RWPE1 (cell line): ENCODE measurements around the gene BABAM2.

ENCODE experiments used
- CTCF ChIA-PET: fragments of 350-600 bp; sonication (Branson Sonifier 250); formaldehyde crosslinking; extraction: SDS; loops from one replicate; lab custom pipeline; 2021; lab: Yijun Ruan, JAX
- POLR2A ChIA-PET: fragments of 400-600 bp; formaldehyde crosslinking; extraction: SDS; loops from one replicate; lab custom pipeline; 2020; ENCODE audit warnings: antibody characterized with exemption; ENCODE audit not compliant: low non-redundant PET; lab: Yijun Ruan, JAX
- DNase-seq: peaks from one replicate; pipeline ENCODE4 v3.0.0; 2012; ENCODE audit warnings: low spot score
- H3K27ac ChIP-seq: fragments of 450-650 bp; 2 replicates; pipeline ENCODE4 v1.5.1; 2017
- TF ChIP-seq, protein P1 (sequence below): fragments of 450-650 bp; conservative IDR thresholded peaks from 2 replicates; pipeline ENCODE4 v1.5.1; 2017; ENCODE audit warnings: low read depth, mild to moderate bottlenecking

BABAM2 gene

GRCh38 chr2:28380219-28380618, 489.7 kb downstream of the BABAM2 start:
- CTCF ChIA-PET: no interaction called here
- POLR2A ChIA-PET: no interaction called here
- DNase-seq: no peak
- H3K27ac ChIP-seq: peak overlapping the region; percentile 45
- TF ChIP-seq, protein P1, sequence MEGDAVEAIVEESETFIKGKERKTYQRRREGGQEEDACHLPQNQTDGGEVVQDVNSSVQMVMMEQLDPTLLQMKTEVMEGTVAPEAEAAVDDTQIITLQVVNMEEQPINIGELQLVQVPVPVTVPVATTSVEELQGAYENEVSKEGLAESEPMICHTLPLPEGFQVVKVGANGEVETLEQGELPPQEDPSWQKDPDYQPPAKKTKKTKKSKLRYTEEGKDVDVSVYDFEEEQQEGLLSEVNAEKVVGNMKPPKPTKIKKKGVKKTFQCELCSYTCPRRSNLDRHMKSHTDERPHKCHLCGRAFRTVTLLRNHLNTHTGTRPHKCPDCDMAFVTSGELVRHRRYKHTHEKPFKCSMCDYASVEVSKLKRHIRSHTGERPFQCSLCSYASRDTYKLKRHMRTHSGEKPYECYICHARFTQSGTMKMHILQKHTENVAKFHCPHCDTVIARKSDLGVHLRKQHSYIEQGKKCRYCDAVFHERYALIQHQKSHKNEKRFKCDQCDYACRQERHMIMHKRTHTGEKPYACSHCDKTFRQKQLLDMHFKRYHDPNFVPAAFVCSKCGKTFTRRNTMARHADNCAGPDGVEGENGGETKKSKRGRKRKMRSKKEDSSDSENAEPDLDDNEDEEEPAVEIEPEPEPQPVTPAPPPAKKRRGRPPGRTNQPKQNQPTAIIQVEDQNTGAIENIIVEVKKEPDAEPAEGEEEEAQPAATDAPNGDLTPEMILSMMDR: no peak

DNA sequence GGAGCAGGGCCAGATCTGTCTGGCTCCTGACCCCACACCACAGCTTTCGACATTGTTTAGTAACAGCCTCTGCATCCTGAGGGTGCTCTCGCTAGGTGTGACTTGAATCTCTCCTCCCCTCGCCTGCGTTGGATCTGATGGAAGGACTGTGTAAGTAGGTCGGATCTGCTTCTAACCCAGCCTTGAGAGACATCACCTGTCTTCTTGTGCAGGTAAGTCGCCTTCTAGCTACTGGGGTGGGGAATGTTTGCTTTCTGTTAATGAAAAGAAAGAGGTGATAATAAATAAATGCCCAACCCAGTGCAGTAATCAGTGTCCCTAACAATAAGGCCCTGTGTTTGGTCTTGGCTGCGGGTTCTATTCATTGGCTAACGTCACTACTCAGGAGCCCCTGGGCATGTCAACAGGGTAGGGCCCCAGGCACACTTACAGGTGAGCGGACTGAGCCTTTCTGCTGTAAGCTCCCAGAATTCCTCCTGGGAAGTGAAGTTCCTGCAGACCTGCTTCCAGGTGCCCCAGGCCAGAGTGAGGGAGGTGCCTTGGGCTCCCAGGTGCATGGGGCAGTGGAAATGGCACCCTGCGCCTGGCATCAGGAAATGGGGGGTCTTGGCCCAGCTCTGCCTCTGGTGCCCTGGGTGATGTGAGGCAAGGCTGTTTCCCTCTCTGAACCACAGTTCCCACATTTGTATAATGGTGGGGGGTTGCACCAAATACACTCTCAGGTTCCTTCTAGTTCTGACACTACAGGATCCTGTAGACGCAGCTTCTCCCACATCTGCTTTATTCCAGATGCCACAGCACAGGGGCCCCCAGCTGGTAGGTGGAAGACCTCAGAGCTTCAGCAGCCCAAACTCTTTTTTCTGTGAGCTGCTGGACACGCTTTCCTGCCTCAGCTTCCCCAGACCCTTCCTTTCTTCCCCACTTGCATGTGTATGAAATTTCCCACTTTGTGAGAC, 491.0 kb downstream of the BABAM2 start:
- CTCF ChIA-PET: no interaction called here
- peak overlapping the region; percentile 18 for H3K27ac ChIP-seq

GRCh38 chr2:28382755-28383154, 492.2 kb downstream of the BABAM2 start:
- DNase-seq: no peak
- POLR2A ChIA-PET: no interaction called here
- TF ChIP-seq, protein P1: no peak
- peak overlapping the region; percentile 18 for H3K27ac ChIP-seq
- CTCF ChIA-PET: no interaction called here

More for the DNA sequence above, 491.0 kb downstream of the BABAM2 start:
- TF ChIP-seq, protein P1: no peak
- POLR2A ChIA-PET: no interaction called here
- no peak for DNase-seq

- TF ChIP-seq, protein P1: no peak
- CTCF ChIA-PET: no interaction called here
- no peak for DNase-seq
- H3K27ac ChIP-seq: peak overlapping the region; percentile 58
- POLR2A ChIA-PET: no interaction called here
Observed at GRCh38 chr2:28387082-28387960, 496.8 kb downstream of the BABAM2 start.
